LoVo (cell line): ENCODE measurements around the gene SLC35A5.
A peak's percentile ranks its signal among the peaks of the same experiment; 100 is the strongest.

Experiments used
- DNase-seq: peaks from one replicate; pipeline ENCODE4 v3.0.0-alpha.2; 2016; ENCODE audit warnings: low spot score

SLC35A5 gene

DNA sequence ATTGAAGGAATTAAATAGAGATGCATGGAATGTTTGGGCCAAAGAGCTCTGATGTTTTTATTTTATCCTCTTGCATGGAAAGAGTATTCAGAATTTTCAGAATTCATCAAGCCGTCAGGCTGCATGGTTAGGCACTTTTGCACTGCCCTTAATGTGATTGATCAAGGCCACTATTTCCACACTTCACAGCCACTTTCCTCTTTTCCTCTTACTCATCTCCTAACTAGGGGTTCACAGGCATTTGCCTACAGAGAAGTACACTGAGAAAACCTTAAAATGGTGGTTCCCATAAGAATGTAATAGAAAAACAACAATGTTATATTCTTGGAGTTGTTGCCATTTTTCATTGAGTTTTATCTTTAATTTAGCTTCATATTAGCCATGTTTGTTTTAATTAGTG, 10.9 kb downstream of the SLC35A5 start:
- no peak for DNase-seq

DNA sequence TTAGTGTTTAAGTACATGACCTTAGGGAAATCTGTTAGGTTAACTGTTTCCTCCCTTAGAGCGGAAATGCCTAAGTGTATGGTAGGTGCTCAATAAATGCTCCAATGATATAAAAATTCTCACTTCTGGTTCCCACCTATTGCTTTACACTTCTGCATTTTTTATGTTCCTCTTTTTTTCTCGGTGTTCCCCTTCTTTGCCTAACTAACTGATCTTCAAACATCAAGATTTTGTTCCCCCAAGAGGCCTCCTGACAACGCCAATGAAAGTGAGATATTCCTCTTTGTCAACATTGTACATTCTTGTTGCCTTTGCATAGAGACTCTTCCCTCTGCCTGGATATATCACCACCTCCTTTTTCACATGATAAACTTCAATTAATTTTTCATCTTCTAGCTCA, 17.4 kb downstream of the SLC35A5 start:
- no peak for DNase-seq

DNA sequence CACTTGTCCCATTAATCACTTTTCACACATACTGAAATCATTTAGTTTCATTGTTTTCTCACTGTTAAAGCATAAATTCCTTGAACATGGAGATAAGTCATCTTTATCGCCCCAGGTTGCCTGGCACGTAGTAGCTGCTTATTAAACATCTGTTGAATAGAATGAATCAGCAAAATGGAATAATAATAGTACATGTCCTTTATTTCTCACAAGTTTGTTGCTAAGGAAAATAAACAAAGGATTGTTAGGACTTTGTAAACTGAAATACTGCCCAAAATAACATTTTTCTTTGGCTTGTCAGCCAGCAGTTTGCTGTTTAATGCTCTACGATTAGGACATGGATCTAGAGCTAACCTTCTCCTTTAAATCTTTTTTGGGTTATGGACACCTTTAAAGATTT, 17.9 kb downstream of the SLC35A5 start:
- no peak for DNase-seq

DNA sequence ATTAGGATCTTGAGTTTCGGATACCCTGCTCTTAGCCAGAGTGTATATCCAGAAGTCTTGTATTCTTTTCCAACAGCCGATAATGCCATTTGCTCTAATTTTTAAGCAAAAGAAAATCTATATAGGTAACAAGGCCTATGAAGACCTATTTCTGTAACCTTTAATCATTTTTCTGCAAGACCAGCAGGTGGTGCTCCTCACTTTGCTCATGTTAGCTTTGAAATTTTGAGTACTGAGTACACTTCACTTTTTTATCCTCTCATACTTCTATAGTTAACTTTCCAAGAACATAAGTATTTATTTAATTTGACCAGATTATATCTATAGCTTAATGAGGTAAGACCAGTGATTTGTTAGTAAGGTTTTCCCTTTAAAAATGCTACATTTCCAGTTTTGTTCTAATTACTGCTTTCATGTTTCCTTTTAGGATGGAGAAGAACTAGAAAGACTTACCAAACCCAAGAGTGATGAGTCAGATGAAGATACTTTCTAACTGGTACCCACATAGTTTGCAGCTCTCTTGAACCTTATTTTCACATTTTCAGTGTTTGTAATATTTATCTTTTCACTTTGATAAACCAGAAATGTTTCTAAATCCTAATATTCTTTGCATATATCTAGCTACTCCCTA, 20.5 kb downstream of the SLC35A5 start:
- DNase-seq, result peak; percentile 34

DNA sequence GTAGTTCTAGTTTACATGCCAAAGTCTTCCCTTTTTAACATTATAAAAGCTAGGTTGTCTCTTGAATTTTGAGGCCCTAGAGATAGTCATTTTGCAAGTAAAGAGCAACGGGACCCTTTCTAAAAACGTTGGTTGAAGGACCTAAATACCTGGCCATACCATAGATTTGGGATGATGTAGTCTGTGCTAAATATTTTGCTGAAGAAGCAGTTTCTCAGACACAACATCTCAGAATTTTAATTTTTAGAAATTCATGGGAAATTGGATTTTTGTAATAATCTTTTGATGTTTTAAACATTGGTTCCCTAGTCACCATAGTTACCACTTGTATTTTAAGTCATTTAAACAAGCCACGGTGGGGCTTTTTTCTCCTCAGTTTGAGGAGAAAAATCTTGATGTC, 21.3 kb downstream of the SLC35A5 start:
- no peak for DNase-seq

DNA sequence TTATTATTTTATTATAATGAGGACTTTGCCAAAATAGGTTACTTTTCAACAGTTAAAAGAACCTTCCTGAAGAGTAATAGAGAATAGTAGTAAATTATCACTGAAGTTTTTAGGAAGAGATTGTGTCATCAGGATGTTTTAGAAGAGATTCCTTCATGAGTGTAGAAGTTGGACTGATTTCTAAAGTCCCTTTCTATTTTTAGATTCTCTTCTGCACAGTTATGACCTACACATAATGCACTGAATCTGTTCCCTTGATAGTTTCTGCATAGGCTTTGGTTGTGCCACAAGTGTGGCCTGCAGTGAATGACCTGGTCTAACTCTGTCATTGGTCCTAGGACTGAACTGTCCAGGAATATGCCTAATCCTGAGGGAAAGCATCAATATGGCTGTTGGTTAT, 23.9 kb downstream of the SLC35A5 start:
- no peak for DNase-seq

DNA sequence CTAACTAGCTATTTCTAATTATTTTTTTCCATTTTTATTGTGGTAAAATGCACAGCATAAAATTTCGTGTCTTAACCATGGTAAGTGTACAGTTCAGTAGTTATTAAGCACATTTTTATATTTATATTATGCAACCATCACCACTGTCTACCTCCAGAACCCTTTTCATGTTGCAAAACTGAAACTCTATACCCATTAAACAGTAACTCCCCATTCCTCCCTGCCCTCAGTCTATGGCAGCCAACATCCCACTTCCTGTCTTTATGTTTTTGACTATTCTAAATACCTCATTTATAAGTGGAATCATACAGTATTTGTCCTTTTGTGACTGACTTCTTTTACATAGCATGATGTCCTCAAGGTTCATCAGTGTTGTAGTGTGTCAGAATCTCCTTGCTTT, 25.5 kb downstream of the SLC35A5 start:
- no peak for DNase-seq

DNA sequence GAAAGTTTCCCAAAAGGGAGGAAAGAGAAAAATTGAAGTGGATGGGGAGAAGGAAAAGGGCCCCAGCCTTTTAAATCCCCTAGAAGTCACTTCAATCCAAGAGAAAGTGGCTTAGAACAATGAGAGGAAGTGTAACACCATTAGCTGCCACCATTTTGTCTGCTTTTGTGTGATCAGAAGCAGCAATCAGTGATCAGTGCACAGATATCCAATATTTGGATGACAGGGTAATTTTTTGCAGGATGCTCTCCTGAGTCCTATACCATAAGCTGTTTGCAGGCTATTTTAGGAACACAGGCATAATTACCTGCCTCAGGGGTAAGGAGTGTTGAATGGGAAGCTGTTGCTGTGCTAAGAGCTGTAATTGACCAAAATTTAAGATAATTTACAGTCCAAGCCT, 31.4 kb downstream of the SLC35A5 start:
- no peak for DNase-seq

DNA sequence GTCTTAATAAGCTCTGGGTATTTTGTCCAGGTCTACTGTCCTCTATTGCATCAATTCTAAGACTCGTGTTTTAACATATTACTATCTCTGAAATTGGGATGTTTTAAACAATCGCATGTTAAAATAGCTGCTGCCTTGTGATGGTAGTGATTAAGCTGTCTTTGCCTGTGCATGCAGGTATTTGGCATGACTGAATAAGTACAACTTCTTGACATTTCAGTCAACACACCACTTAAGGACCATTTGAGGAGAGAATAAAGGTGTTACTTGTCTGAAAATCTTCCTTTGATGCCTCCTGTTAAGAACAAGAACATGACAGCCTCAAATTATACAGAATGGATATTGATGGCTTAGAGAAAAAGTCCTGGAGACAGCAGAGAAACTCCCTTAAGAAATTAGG, 33.0 kb downstream of the SLC35A5 start:
- DNase-seq, result no peak

DNA sequence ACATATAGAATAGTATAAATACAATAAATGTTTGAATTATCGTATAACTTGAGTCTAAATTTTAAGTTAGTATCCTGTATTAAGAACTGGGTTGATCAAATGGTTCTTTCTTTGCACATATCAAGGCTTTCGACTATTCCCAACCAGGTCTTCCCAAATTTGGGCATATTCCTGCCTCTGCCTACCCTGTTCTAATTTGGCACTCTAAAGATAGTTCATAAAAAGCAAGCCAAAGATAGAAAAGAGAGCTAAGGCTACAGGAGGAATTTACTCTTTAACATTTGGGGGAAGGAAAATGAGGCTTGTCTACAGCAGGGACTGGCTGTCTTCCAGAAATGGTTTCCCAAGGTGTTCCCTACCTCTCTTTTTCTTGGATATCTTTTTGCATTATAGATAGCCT, 36.1 kb downstream of the SLC35A5 start:
- no peak for DNase-seq

DNA sequence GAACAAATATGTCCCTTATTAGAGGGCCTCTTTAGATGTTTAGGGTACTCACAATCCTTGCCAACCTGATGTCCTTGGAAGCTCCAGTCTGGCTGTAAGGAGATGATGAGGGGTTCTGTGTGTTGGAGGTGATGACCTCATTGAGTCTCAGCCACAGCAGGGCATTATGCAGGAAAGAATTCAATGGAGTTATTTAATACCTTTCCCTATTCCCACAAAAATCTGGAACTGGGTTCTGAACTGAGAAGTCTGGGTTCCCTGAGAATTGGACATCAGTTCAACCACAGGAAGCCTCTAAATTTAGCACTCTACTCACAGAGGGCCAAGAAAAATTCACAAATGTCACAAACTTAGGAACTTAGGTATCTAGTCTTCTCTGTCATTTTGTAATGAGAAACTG, 36.9 kb downstream of the SLC35A5 start:
- no peak for DNase-seq

DNA sequence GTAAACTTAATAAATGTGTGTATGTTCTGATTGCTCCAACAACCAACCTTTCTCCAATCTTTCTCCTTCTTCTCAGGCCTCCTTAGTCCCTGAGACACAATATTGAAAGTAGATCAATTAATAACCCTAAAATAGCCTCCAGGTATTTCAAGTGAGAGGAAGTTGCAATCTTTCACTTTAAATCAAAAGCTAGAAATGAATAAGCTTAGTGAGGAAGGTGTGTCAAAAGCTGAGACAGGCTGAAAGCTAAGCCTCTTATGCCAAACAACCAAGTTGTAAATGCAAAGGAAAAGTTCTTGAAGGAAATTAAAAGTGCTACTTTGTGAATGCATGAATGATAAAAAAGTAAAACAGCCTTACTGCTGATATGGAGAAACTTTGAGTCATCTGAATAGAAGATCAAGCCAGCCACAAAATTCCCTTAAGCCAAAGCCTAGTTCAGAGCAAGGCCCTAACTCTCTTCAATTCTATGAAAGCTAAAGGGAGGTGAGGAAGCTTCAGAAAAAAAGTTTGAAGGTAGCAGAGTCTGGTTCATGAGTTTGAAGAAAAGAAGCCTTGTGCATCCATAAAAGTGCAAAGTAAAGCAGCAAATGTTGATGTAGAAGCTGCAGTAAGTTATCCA, 40.5 kb downstream of the SLC35A5 start:
- DNase-seq, result no peak

DNA sequence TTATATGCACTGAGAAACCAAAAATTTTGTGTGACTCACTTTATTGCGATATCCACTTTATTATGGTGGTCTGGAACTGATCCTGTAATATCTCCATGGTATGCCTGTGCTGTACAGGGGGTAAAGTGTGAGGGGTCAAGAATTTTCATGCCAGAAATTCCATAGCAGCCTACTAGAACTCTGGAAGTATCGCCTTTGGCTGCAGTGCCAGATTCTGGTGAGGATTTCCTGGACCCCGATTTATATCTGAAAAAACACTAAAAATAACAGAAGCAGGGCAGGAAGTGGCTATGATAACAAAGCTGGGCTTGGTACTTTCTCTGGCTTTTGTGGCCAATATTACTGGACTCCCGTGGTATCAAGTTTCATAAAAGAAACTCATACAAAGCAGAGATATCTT, 42.7 kb downstream of the SLC35A5 start:
- DNase-seq, result peak; percentile 14

DNA sequence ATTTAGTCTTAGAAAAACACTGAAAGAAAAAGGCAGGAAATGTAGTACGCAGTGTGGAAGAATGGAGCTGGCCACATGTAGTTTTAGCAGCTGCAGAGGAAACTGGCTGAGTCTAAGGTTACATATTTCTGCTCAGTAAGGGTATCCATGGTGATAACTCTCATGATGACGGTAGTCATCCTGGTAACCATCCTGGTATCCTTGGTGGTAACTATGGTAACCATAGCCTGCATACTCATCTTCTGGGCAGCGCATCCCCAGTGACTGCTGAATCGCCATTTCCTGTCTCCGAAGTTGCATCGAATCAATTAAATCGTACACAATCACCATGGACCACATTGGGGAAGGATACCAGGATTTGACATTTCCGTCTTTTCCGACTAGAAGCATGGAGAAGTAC, 43.4 kb downstream of the SLC35A5 start:
- no peak for DNase-seq

DNA sequence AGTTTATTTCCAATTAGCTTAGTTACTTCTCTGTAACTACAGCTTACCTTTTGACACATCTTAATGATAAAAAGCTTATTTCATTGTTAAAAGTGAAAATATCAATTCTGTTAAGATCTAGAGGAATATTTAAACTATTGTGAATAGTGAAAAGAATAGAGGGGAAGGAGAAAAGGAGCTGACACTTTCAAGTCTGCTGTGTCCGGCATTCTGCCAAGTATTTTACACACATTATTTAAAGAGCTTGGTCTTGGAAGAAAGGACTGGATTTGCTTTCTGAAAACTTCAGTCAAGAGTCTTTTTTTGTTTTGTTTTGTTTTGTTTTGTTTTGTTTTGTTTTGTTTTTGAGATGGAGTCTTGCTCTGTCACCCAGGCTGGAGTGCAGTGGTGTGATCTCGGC, 44.3 kb downstream of the SLC35A5 start:
- DNase-seq, result no peak

DNA sequence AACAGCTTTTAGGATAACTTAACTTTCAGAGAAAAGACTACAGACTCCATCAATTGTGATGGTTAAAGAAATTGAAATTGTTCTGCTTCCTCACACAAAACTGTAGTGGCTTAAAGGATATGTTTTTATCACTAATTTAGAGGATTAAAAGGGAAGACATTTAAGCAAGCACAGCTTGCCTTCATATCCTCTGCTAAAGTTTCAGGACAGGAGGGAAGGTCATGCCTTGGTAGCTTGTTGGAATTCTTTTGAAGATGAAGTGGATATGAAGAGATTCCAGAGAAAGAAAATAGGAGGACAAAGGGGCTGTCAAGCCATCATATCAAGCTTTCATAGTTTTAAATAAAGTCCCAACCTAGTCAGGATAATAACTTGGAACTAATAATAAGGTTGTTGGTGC, 46.0 kb downstream of the SLC35A5 start:
- DNase-seq, result no peak

DNA sequence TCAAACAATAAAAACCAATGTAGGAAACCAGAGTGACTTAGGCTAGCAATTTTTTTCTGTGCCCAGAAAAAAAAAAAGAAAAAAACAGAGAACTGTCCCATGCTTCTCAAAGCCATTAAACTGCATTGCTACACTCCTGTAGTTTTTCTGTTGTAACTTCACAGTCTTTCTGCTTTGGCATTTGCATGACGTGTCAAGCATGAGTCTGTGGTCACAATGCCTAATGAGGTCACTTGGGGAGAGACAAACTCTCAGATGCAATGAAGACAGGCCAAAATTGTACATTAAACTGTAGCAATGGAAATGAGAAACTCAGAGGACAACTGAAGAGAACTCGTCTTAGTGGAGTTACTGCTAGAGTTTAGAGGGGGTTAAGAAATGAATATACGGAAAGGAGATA, 48.3 kb downstream of the SLC35A5 start:
- no peak for DNase-seq

DNA sequence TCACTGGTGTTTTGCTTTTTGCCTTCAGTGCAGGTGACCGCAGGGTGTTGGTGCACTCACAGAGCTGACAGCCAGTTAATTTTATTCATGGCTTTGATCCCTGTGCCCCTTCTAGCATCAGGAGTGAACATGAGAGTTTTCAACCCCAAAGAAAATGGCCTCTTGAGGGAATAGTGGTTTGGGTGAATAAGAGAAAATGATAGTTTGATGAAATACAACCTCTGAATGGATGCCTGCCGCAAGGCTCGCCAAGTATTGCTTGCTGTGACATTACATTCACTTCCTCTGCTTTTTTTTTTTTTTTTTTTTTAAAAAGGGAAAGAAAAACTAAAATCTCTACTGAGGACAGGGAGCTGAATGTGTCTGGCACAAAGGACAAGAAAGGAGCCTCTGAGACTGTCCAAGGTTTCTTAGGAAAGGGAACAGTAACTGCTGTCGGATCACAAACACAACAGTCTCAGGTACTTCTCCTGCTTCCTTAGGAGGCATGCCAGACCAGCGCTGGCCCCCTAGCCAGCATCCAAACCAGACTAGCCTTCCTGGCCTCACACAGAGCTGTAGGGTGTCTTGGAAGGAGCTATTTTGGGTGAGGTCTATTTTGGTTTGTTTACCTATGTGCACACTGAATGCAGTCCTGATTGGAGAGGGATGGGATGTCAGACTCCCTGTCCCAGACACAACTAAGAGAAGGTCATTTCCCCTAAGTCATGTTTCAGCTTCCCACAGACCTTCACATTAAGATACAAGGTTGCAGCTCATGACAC, 50.1 kb downstream of the SLC35A5 start:
- DNase-seq, result no peak

DNA sequence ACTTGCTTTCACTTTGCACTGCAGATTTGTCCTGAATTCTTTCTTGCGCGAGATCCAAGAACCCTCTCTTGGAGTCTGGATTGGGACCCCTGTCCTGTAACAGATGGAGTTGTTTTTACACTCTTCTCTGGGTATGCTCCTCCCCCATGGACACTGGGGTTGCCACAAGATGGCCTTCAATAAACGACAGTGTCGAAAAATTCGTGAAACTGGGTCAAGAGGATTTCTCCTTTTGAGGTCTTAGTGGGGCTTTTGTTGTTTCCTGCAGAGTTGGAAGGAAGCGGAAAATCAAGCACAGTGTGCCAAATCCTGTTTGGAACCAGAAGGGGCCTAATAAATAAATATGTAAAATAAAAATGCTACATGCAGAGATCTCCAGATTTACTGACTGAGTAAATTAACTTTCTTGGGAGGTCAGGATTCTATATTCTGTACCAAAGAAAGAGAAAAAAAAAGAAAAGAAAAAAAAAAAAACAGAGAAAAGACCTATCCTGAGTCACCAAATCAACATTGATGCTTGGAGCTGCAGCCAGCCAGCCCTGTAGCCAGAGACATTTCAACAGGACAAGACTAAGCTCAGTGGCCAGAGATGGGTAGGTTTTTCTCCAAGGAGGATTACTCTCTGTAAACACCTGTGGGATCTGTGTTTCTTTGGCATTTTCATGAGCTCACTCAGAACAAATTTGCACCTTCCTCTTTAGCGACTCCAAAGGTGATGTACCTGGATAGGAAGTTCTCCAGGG, 54.3 kb downstream of the SLC35A5 start:
- no peak for DNase-seq

DNA sequence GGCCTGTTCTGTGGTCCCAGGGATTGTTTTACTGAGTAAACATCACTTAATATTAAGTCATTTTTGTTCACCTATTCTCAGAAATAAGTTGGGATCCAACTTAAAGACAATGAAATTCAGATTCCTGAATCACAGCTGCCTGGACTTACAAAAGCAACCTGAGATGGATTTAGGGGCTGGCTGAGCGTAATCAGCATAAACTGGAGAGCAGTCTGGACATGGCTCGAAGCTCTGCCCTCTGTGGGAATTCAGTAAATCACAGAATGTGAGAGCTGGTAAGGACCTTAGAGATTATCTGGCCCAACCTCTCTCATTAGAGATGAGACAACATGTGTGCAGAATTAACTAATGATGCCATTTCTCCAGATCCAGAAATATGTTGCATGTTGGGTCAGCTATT, 55.4 kb downstream of the SLC35A5 start:
- no peak for DNase-seq

DNA sequence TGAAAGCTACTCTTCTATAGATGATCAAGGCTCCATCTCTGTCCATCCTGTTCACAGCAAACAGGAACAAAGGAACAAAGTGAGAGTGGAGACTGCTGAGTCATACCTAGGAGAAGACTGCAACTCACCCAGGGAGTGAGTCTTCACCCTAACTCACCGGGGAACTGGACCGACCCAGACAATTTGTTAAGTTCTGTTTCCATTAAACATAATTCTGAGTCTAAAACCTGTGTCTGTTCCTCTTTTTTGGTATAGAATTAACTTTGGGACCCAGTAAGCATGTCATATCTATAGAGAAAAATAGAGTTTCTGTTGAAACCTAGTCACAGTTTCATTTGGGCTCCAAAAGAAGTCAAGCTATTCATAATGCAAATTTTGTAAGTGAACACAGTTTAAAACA, 57.5 kb downstream of the SLC35A5 start:
- DNase-seq, result no peak

DNA sequence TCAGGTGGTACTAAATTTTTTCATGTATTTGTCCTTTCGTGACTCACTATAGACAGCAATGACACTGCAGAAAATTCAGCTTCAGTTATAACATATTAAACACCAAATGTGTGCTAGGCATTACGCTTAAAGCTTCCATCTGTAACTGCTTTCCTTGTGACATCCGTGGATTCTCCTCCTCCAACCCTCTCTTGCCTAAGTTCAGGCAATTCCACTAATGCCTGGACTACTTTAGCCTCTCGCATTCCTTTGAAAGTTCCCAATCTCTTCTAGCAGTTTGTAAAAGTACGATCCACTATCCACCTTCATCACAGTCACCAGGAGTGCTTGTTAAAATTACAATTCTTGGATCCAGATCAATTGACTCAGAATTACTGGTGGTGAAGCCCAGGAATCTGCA, 61.4 kb downstream of the SLC35A5 start:
- no peak for DNase-seq

DNA sequence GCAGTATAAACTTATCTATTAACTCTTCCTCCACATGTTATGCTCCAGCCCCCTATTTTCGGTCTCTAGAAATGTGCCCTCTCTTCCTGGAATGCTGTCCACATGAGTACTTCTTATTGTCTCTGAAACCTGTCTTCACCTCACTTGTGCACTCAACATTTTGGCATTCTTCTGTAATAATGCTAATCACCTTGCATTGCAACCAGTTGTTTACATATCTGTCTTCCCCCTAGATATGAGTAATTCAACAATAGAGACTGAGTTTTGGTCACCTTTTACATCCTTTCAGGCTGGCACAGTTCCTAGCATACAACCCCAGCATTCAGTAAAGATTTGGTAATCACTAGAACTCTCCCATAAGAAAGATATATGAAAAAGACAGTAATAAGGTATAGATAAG, 61.9 kb downstream of the SLC35A5 start:
- peak; percentile 20 for DNase-seq
